Jurkat, Clone E6-1 (cell line): ENCODE measurements around the gene PARD3.
"Not testable (repeated sequence)": the region's sequence is repeated elsewhere in the genome, so short reads cannot be mapped to it uniquely, and the experiment has no call there.

Experiments
- DNase-seq: peaks from one replicate; pipeline ENCODE4 v3.0.0-alpha.2; 2011; ENCODE audit warnings: low read depth, low spot score
- H3K4me3 ChIP-seq: 2 replicates; pipeline ENCODE4 v1.5.1; 2011; ENCODE audit warnings: mild to moderate bottlenecking, low read length, control low read depth, moderate library complexity

The PARD3 gene

GRCh38 chr10:34413756-34414587 is 401.1 kb downstream of the PARD3 start:
- no peak for DNase-seq

GRCh38 chr10:34413214-34413613 is 401.9 kb downstream of the PARD3 start:
- DNase-seq, result no peak
- no peak overlapping the region for H3K4me3 ChIP-seq

More at GRCh38 chr10:34413756-34414587, 401.1 kb downstream of the PARD3 start:
- H3K4me3 ChIP-seq, result no peak overlapping the region

GRCh38 chr10:34408956-34409355 is 406.1 kb downstream of the PARD3 start:
- no peak overlapping the region for H3K4me3 ChIP-seq
- no peak for DNase-seq

- DNase-seq, result no peak
- H3K4me3 ChIP-seq, result no peak overlapping the region
These were observed 406.7 kb downstream of the PARD3 start for GRCh38 chr10:34408381-34408780.

- H3K4me3 ChIP-seq, result no peak overlapping the region
- no peak for DNase-seq
These were observed 407.7 kb downstream of the PARD3 start for GRCh38 chr10:34407324-34407805.

- H3K4me3 ChIP-seq, result no peak overlapping the region
- no peak for DNase-seq
These were observed 408.4 kb downstream of the PARD3 start for GRCh38 chr10:34406463-34407323.

GRCh38 chr10:34405611-34406462 is 409.3 kb downstream of the PARD3 start:
- no peak for DNase-seq
- no peak overlapping the region for H3K4me3 ChIP-seq

GRCh38 chr10:34403512-34403911 is 411.6 kb downstream of the PARD3 start:
- DNase-seq, result no peak
- H3K4me3 ChIP-seq, result no peak overlapping the region

GRCh38 chr10:34400075-34400474 is 415.0 kb downstream of the PARD3 start:
- no peak overlapping the region for H3K4me3 ChIP-seq
- no peak for DNase-seq

- DNase-seq, result no peak
- no peak overlapping the region for H3K4me3 ChIP-seq
These were observed 416.1 kb downstream of the PARD3 start for GRCh38 chr10:34399013-34399412.

GRCh38 chr10:34397324-34397723 is 417.8 kb downstream of the PARD3 start:
- DNase-seq, result no peak
- no peak overlapping the region for H3K4me3 ChIP-seq

GRCh38 chr10:34396663-34397062 is 418.4 kb downstream of the PARD3 start:
- no peak for DNase-seq
- no peak overlapping the region for H3K4me3 ChIP-seq

- H3K4me3 ChIP-seq, result no peak overlapping the region
- no peak for DNase-seq
These were observed 422.4 kb downstream of the PARD3 start for GRCh38 chr10:34392641-34393170.

GRCh38 chr10:34391168-34391567 is 423.9 kb downstream of the PARD3 start:
- H3K4me3 ChIP-seq, DNase-seq: not testable (repeated sequence)

- DNase-seq, result no peak
- no peak overlapping the region for H3K4me3 ChIP-seq
These were observed 425.3 kb downstream of the PARD3 start for GRCh38 chr10:34389801-34390200.

- no peak for DNase-seq
- H3K4me3 ChIP-seq, result no peak overlapping the region
These were observed 428.2 kb downstream of the PARD3 start for GRCh38 chr10:34386921-34387320.

GRCh38 chr10:34384372-34384771 is 430.7 kb downstream of the PARD3 start:
- no peak for DNase-seq
- H3K4me3 ChIP-seq, result no peak overlapping the region

GRCh38 chr10:34382626-34383025 is 432.5 kb downstream of the PARD3 start:
- DNase-seq, result no peak
- H3K4me3 ChIP-seq, result no peak overlapping the region

GRCh38 chr10:34380856-34381255 is 434.2 kb downstream of the PARD3 start:
- no peak overlapping the region for H3K4me3 ChIP-seq
- DNase-seq, result no peak
